Measurements from ENCODE around the gene ZNF580.

The ZNF580 gene

GRCh38 chr19:55681131-55682092 lies 40.6 kb downstream of the ZNF580 start:
- DNase-seq = no peak

GRCh38 chr19:55683449-55684261 lies 42.9 kb downstream of the ZNF580 start:
- DNase-seq = no peak

- DNase-seq = no peak
These were observed 44.3 kb downstream of the ZNF580 start for GRCh38 chr19:55684946-55685681.

GRCh38 chr19:55685776-55686175 lies 45.0 kb downstream of the ZNF580 start:
- DNase-seq = no peak

DNA sequence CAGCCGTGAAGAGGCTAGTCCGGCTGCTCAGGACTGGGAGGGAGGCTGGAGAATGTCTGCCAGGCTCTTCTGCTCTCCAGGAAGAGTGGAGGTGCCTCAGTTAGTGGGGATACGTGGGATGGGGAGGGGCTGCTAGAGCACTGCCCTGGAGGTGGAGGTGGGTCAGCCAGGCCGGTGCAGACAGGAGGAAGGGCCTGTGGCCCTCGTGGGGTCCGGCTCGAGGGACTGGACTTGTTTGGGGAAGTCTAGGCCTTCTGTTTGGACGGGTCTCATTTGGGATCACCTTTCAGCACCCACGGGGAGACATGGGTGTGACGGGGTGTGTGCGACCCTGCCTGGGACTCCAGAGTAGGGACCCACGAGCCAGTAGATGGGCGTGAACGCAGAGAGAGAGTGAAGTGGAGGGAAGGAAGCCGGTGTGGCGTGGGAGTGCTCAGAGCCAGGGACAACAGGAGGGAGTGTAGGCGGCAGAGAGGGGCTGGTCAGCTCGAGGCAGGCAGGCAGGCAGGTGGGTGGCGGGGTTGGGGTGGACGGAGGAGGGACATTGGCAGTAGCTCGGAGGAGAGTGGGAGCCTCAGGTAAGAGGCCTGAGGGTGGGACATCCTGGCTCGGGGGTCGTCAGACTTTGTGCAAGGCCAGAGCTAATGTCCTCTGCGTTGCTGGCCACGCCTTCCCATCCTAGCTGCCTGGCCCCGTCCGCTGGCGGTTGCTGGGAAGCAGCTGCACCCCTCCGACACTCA lies 45.7 kb downstream of the ZNF580 start:
- no peak for DNase-seq

DNA sequence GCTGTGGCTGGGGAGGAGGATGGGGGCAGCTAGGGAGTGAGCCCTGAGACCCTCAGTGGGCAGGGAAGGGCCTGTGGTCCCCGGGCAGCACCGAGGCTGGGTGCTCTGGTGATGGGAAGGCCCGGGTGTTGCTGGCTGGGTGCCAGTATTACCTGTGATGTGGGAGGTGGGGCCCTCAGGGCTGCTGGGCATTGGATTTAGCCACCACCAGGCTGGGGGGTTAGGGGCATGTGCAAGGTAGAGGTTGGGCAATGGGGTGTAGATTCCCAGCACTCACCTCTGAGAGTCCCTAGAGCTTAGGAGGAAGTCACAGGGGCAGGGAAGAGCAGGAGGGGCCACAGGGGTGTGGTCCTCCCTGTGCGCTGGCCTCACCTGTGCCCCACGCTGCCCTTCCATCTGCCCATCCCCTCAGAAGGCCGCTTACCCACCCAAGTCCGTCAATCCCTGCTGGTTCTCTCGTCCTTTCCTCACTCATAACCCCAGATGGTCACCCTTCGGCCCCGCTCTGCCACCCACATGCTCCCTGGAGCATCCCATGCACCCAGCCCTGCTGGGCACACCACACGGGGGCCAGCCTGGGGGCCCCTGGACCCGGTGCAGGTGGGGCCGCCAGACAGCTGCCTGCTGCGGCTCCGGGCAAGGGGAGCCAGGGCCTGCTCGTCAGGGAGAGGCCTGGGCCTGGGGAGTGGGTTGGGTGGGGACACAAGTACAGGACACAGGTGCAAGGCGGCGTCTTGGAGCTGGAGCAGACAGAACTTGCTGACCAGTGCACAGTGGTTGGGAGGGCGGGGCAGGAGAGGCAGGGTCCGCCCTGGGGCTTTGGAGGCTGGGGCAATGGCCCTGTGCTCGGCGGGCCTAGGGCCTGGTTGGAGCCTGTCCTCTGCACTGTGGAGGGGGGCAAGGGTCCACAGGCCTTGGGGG lies 46.7 kb downstream of the ZNF580 start:
- no peak for DNase-seq

DNA sequence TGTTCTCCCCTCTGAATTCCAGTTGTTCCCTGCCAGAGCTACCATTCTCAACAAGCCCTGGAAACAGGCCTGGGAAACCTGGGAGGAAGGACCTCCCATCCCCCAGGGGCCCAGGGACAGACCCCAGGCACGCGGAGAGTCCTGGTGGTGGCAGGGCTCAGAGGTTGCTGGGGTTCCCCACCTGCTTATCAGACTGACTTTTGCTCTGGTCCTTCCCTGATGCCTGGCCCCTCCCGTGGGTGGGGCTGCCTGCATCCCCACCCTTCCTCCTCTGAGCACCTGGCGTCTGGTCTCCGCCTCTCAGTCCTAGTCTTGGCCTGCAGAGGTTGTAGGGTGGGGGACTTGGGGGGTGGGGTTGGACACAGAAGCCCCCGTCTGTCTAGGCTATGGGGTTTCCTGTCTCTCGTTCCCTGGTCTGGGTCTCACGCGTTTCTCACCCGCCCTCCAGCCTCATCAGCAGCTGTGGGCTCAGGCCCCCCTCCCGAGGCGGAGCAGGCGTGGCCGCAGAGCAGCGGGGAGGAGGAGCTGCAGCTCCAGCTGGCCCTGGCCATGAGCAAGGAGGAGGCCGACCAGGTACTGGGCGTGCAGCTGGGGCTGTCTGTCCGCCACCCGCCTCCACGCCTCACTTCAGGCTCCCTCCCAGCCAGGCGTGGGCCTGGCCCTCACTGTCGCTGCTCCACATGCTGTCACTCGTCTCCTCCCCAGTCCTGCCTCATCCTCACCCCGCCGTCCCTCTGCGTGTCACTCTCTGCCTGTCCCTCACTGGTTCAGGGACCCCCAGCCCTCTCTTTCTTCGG lies 47.8 kb downstream of the ZNF580 start:
- DNase-seq = no peak

DNA sequence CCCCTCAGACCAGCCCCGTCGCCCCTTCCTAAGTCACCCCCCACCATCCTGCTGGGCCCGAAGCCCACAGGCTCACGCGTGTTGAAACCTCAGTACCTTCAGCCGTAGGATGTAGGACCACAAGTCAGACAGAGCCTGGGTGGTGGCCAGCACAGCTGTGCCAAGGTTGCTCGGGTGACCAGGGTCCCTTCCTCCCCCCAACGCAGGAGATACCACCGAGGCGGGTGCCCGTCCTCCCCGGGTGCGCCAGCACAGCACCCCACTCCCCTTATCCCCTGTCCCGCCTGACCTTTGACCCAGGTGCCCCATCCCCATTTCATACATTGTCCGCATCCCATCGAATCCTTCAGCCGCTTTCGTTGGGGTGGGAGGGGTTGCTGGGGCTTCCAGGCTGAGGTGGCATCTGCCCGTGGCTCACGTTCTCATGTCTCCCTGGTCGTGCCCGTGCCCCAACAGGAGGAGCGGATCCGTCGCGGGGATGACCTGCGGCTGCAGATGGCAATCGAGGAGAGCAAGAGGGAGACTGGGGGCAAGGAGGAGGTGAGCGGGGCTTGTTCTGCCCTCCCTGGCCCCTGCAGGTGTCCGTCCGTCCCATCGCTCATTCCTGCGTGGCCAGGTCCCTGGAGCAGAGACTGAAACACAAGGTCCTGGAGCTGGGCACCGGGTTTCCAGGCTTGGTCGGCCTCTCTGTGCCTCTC lies 48.8 kb downstream of the ZNF580 start:
- no peak for DNase-seq

- no peak for DNase-seq
These were observed 49.4 kb downstream of the ZNF580 start for GRCh38 chr19:55690109-55690768.

DNA sequence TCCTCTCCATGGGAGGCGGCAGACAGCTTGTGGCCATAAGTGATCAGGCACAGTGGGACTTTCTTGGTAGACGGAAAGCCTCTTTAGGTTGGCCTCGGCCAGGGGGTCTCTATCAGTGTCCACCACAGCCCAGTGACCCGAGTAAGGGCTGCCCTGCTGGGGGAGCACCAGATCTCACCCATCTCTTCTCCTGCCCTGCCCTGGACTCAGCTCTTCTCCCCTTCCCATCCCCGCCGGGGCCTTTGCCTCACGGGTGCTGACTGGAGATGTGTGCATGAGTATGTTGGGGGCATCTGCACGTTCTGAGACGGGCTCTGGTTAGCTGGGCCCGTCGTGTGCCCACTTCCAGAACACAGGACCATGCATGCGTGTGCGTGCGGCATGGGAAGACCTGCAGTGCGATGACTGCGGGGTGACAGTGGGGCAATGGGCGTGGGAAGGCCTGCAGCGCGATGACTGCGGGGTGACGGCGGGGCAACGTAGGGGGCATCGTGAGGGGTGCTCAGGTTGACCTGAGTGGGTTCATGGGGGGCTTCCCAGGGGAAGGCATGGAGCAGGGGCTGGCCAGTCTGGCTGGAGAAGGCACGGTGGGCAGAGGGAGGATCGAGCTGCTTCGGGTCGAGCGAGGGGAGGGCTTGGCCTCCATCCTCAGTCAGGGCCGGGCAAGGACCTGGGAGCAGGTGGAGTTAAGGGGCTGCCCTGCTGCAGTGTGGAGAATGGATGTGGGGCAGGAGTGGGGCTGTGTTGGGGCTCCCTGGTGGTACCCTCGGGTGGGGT lies 50.2 kb downstream of the ZNF580 start:
- DNase-seq = no peak

DNA sequence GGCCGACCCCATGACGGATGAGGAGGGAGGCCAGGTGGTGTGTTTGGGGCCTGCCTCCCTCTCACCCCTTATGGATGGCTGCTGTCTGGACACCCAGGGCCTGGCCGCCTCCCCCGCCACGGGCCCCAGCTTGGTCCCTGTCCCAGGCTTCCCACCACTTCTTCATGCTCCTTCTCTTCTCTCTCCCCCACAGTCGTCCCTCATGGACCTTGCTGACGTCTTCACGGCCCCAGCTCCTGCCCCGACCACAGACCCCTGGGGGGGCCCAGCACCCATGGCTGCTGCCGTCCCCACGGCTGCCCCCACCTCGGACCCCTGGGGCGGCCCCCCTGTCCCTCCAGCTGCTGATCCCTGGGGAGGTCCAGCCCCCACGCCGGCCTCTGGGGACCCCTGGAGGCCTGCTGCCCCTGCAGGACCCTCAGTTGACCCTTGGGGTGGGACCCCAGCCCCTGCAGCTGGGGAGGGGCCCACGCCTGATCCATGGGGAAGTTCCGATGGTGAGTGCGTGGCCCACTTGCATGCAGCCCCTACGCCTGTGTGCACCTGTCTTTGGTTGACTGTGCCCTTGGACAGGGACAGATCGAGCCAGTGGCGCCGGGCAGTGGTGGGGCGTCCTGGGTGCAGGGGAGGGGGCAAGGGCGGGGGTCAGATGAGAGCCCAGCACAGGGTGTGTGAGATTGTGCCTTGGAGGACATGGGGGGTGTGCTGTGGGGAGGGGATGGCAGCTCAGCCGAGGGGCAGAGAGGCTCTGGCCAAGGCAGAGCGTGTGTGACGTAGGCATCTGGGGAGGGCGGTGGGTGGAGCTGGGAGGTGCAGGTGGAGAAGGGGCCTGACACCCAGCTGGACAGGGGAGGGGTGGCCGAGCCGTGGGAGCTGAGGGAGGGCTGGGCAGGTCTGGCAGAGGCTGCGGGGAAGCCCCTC lies 51.0 kb downstream of the ZNF580 start:
- no peak for DNase-seq

DNA sequence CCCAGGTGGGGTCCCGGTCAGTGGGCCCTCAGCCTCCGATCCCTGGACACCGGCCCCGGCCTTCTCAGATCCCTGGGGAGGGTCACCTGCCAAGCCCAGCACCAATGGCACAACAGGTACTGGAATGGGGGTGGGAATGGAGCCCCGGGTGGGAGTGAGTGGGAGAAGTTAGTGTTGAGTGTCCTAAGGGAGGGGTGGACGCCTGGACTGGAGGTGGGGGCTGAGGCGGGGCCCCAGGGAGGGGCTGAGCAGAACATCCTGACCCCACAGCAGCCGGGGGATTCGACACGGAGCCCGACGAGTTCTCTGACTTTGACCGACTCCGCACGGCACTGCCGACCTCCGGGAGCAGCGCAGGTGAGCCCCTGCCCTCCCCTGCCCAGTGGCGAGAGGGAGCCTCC lies 51.9 kb downstream of the ZNF580 start:
- no peak for DNase-seq

All from CD4-positive, alpha-beta T cell treated with Interleukin-6 for 4 hours (primary cell).